ENCODE measurements around the gene RELN. TPM values are rescaled to one million over a fixed set of nuclear protein-coding genes. Genes with fewer than 3 reads are reported as not detected.

Gene RELN
- total RNA-seq, 4 donors from 2014 or later: 0.57 to 4.2 (median 1.5) TPM

GRCh38 chr7:103781409-103781808 is 208.0 kb downstream of the RELN start:
- TF ChIP-seq CTCF (IDR thresholded peaks at IDR 0.05; ENCODE audit: low read depth): no peak

- TF ChIP-seq CTCF (IDR thresholded peaks at IDR 0.05; ENCODE audit: low read depth): no peak
Observed at GRCh38 chr7:103777440-103777839, 212.0 kb downstream of the RELN start.

- TF ChIP-seq CTCF (IDR thresholded peaks at IDR 0.05; ENCODE audit: low read depth): no peak
Observed at GRCh38 chr7:103773726-103774125, 215.7 kb downstream of the RELN start.

- TF ChIP-seq CTCF (IDR thresholded peaks at IDR 0.05; ENCODE audit: low read depth): no peak
Observed at GRCh38 chr7:103772171-103772773, 217.2 kb downstream of the RELN start.

- TF ChIP-seq CTCF (IDR thresholded peaks at IDR 0.05; ENCODE audit: low read depth): no peak
Observed at GRCh38 chr7:103771294-103771693, 218.2 kb downstream of the RELN start.

- no peak for TF ChIP-seq CTCF (IDR thresholded peaks at IDR 0.05; ENCODE audit: low read depth)
Observed at GRCh38 chr7:103766660-103767059, 222.8 kb downstream of the RELN start.

- TF ChIP-seq CTCF (IDR thresholded peaks at IDR 0.05; ENCODE audit: low read depth): no peak
Observed at GRCh38 chr7:103765901-103766300, 223.6 kb downstream of the RELN start.
